ENCODE data around the gene PLEKHA3.

PLEKHA3 gene

GRCh38 chr2:178480227-178481181 is at the start of gene PLEKHA3:
PLEKHA3 (plus strand) TSS chr2:178480457; CDS start chr2:178480870, 413 bp downstream.
- in situ Hi-C loops (cut with MboI; ENCODE audit: low pct_unique_long_range_greater_than_20kb, low sequenced_read_pairs, unreplicated experiment), result no loop called here
- TF ChIP-seq CTCF (IDR thresholded peaks at IDR 0.05; ENCODE audit: extremely low read depth, insufficient read depth, missing control alignments), result no peak
- DNase-seq (ENCODE audit: low spot score), result peak; percentile 92

GRCh38 chr2:178436662-178437061 is 43.6 kb upstream of the PLEKHA3 start:
- no peak for TF ChIP-seq CTCF (IDR thresholded peaks at IDR 0.05; ENCODE audit: extremely low read depth, insufficient read depth, missing control alignments)
- in situ Hi-C loops (cut with MboI; ENCODE audit: low pct_unique_long_range_greater_than_20kb, low sequenced_read_pairs, unreplicated experiment), result no loop called here
- no peak for DNase-seq (ENCODE audit: low spot score)

- TF ChIP-seq CTCF (IDR thresholded peaks at IDR 0.05; ENCODE audit: extremely low read depth, insufficient read depth, missing control alignments), result no peak
- in situ Hi-C loops (cut with MboI; ENCODE audit: low pct_unique_long_range_greater_than_20kb, low sequenced_read_pairs, unreplicated experiment), result loop anchor here (10.0 kb wide), 1 partner anchor 47 kb away; no protein-coding TSS in a partner anchor
- DNase-seq (ENCODE audit: low spot score), result no peak
Measured at GRCh38 chr2:178441426-178441825, 38.8 kb upstream of the PLEKHA3 start.

GRCh38 chr2:178448968-178449661 is 31.1 kb upstream of the PLEKHA3 start:
- DNase-seq (ENCODE audit: low spot score), result peak; percentile 64
- in situ Hi-C loops (cut with MboI; ENCODE audit: low pct_unique_long_range_greater_than_20kb, low sequenced_read_pairs, unreplicated experiment), result loop anchor here (10.0 kb wide), 1 partner anchor 54 kb away; no protein-coding TSS in a partner anchor
- no peak for TF ChIP-seq CTCF (IDR thresholded peaks at IDR 0.05; ENCODE audit: extremely low read depth, insufficient read depth, missing control alignments)

GRCh38 chr2:178449700-178450523 is 30.3 kb upstream of the PLEKHA3 start:
- no peak for TF ChIP-seq CTCF (IDR thresholded peaks at IDR 0.05; ENCODE audit: extremely low read depth, insufficient read depth, missing control alignments)
- in situ Hi-C loops (cut with MboI; ENCODE audit: low pct_unique_long_range_greater_than_20kb, low sequenced_read_pairs, unreplicated experiment), result loop anchor here (10.0 kb wide), 1 partner anchor 55 kb away; no protein-coding TSS in a partner anchor
- DNase-seq (ENCODE audit: low spot score), result no peak

- no peak for TF ChIP-seq CTCF (IDR thresholded peaks at IDR 0.05; ENCODE audit: extremely low read depth, insufficient read depth, missing control alignments)
- DNase-seq (ENCODE audit: low spot score), result peak; percentile 79
- in situ Hi-C loops (cut with MboI; ENCODE audit: low pct_unique_long_range_greater_than_20kb, low sequenced_read_pairs, unreplicated experiment), result no loop called here
Measured at GRCh38 chr2:178450524-178450773, 29.8 kb upstream of the PLEKHA3 start.
